Stimulated activated CD4-positive, alpha-beta T cell treated with anti-CD3 and anti-CD28 coated beads, Interleukin-15, amount 100 ng/mL, for 24 hours (primary cell): ENCODE measurements around the gene BRD4.

Experiments used
- DNase-seq: peaks from one replicate; pipeline ENCODE4 v3.0.0-alpha.2; 2020

The BRD4 gene

GRCh38 chr19:15307169-15307568 is 25.2 kb downstream of the BRD4 start:
- DNase-seq = no peak

- no peak for DNase-seq
Observed at GRCh38 chr19:15305582-15306334, 26.6 kb downstream of the BRD4 start.

- peak; percentile 48 for DNase-seq
Observed at GRCh38 chr19:15304140-15304705, 28.1 kb downstream of the BRD4 start.

DNA sequence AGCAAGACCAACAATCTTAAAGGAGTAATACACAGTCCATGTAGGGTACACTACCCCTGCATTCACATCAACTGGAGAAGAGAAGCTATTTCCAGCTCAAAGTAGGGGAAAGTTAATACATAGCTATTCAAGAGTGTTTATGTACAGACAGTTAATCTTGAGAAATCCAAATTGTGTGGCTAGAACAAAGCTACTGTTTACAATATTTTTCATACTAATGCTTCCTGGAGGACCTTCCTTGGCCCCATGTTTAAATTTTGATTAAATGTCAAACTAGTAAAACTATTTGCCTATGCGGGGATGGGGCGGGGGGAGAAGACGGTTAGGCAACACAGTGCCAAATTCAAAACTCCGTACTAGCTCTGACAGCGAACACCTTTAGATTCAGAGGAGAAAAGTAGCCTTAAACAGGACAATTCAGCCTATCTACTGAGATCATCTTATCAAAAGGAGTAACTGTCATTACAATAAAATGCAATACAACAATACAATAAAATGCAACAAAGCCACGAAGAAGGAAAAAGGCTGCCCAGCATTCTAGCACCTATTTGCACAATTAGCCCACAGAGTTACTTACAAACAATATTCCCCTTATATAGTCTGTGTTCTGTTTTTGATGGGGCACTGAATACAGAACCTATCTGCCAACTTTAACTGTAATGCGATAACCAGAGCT is 29.1 kb downstream of the BRD4 start:
- DNase-seq = no peak

DNA sequence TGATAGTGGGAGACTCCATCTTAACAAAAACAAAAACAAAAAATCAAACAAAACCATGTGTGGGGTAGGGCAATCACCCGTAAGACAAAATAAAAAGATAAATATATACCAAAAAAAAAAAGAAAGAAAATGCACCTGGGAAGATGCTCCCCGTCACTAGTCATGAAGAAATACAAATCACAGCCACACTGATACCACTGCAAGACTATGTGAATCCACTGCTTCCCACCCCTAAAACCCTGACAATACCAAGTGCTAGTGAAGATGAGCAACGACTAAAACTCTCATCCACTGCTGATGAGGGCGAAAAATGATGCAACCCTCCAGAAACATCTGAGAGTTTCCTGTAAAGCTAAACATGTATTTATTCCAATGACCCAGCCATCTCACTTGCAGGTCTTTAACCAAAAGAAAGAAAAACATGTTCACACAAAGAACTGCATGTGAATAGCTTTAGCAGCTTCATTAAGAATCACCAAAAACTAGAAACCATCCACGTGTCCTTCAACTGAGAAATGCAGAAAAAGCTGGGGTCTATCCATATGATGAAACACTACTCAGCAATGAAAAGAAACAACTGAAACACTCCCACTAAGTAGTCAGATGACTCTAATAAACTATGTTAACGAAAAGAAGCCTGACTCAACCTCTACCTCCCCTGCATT is 31.7 kb downstream of the BRD4 start:
- DNase-seq = peak; percentile 23

- DNase-seq = no peak
Observed at GRCh38 chr19:15299568-15300409, 32.5 kb downstream of the BRD4 start.

- DNase-seq = no peak
Observed at GRCh38 chr19:15298847-15299567, 33.3 kb downstream of the BRD4 start.

GRCh38 chr19:15297416-15298224 is 34.7 kb downstream of the BRD4 start:
- DNase-seq = no peak

- DNase-seq = no peak
Observed at GRCh38 chr19:15296841-15297415, 35.4 kb downstream of the BRD4 start.

DNA sequence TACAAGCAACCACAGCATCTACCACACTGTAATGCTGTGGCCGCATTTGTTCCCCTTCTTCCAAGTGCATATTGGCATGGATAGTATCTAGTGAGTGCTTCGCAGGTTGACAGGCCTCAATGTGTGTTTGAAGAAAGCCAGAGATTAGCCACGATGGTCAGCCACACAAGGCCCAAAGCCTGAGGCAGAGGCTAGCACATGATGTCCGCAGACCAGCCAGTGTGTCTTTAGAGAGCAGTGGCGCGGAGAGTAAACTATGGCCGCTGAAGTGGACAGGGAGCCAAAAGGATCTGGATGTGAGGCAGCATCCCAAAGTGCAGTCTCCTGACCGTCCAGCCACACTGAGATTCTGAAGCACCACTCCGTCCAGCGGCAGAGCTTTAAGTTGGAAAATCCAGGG is 36.0 kb downstream of the BRD4 start:
- no peak for DNase-seq

- no peak for DNase-seq
Observed at GRCh38 chr19:15294561-15294990, 37.8 kb downstream of the BRD4 start.

DNA sequence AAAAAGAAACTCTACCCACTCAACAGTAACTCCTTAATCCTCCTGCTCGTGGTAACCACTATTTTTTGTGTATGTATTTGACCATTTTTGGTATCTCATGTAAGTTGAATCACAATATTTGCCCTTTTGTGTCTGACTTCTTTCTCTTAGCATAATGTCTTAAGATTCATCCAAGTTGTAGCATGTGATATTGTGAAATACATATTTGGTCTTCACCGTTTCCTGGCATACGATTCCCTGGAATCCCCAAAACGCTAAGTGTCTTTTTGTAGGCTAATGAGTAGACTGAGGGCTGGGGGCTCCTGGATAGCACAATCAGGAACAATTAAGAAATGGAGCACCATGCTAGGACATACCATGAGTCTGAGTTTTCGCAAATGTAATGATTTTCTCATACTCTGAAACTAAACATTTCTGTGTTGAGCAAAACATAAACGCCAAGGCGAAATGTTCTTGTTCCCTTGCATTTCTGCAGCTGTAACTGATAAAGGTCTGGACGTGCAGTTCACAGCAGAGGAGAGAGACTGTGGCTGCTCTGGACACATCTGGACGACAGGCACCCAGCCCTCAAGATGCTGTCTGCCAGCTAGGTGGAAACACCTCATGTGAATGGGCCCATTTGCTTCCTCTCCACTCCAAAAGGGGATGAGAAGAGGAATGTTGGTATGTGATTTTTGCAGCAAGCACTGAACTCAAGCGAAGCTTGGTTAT is 38.4 kb downstream of the BRD4 start:
- no peak for DNase-seq

DNA sequence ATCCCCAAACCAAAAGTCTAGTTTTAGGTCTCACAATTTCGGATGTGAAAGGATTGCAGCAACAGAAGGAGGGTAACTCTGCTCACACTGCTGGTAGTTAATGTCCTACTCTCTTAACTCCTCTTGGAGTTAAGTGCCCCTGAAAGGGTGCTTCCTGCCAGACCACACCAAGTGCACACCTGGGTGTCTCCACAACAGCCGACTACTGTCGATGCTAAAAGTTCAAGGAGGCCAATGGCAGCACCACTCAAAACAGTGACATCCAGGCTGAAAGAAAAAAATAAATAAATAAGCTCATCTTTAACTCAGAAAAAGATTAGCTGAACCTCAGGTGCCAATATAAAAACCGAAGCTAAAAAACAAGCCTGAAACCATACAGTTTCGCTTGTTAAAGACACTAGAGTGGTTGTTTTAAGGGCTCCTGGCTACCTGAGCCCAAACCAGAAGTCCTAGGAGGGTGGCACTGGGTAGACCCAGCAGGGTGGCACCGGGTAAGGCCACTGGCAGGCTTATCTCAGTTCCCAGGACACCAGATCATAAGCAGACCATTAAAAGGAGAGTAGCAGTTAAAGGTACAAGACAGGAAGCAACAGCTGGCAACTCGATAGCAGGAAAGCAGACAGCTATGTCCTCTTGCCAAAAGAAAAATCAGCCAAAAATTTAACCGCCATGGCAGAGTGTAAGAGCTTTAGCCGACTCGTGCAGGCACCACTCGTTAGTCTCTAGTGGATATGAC is 39.3 kb downstream of the BRD4 start:
- no peak for DNase-seq

- DNase-seq = no peak
Observed at GRCh38 chr19:15292140-15292539, 40.2 kb downstream of the BRD4 start.

- no peak for DNase-seq
Observed at GRCh38 chr19:15291548-15292021, 40.8 kb downstream of the BRD4 start.

GRCh38 chr19:15291089-15291488 is 41.2 kb downstream of the BRD4 start:
- no peak for DNase-seq

GRCh38 chr19:15290166-15290565 is 42.2 kb downstream of the BRD4 start:
- DNase-seq = no peak

GRCh38 chr19:15289673-15290072 is 42.7 kb downstream of the BRD4 start:
- no peak for DNase-seq
